NCI-H187 (cell line): ENCODE measurements around the gene CLEC5A.
"Not testable (repeated sequence)": the region's sequence is repeated elsewhere in the genome, so short reads cannot be mapped to it uniquely, and the experiment has no call there.

Experiments
- DNase-seq, 2 experiments: peaks; one replicate each; lab custom pipeline; 2025; lab: John Stamatoyannopoulos, UW

Gene CLEC5A

GRCh38 chr7:141946796-141947195 is at the start of gene CLEC5A:
TSS of gene CLEC5A (minus strand) at chr7:141946974. CDS start at chr7:141946292, 682 bp downstream.
- DNase-seq = no peak

- DNase-seq = no peak
These were observed 46.6 kb upstream of the CLEC5A start for GRCh38 chr7:141993354-141993753.

- DNase-seq = no peak
These were observed 45.9 kb upstream of the CLEC5A start for GRCh38 chr7:141992688-141993087.

- no peak for DNase-seq
These were observed 45.4 kb upstream of the CLEC5A start for GRCh38 chr7:141992156-141992555.

- no peak for DNase-seq
These were observed 44.4 kb upstream of the CLEC5A start for GRCh38 chr7:141991140-141991539.

- DNase-seq = no peak
These were observed 43.4 kb upstream of the CLEC5A start for GRCh38 chr7:141990011-141990725.

GRCh38 chr7:141987803-141988202 is 41.0 kb upstream of the CLEC5A start:
- DNase-seq = not testable (repeated sequence)

- no peak for DNase-seq
These were observed 40.1 kb upstream of the CLEC5A start for GRCh38 chr7:141986923-141987322.

- not testable (repeated sequence) for DNase-seq
These were observed 39.2 kb upstream of the CLEC5A start for GRCh38 chr7:141985926-141986325.

- no peak for DNase-seq
These were observed 32.8 kb upstream of the CLEC5A start for GRCh38 chr7:141979568-141979967.

GRCh38 chr7:141978351-141978750 is 31.6 kb upstream of the CLEC5A start:
- DNase-seq = no peak

- no peak for DNase-seq
These were observed 29.9 kb upstream of the CLEC5A start for GRCh38 chr7:141976524-141977245.

GRCh38 chr7:141975806-141976523 is 29.2 kb upstream of the CLEC5A start:
- peak; percentile 62 to 69 for DNase-seq

GRCh38 chr7:141974831-141975230 is 28.1 kb upstream of the CLEC5A start:
- DNase-seq = no peak

- DNase-seq = no peak
These were observed 26.9 kb upstream of the CLEC5A start, which contains the start of gene TAS2R38 for GRCh38 chr7:141973673-141974072. TSS of gene TAS2R38 (minus strand) at chr7:141973773. CDS start at chr7:141973689, 84 bp downstream.

GRCh38 chr7:141960687-141961422 is 14.1 kb upstream of the CLEC5A start:
- no peak for DNase-seq

GRCh38 chr7:141956084-141956483 is 9.3 kb upstream of the CLEC5A start:
- no peak for DNase-seq

GRCh38 chr7:141954334-141954733 is 7.6 kb upstream of the CLEC5A start:
- DNase-seq = no peak

GRCh38 chr7:141952461-141952860 is 5.7 kb upstream of the CLEC5A start:
- no peak for DNase-seq

GRCh38 chr7:141950806-141951205 is 4.0 kb upstream of the CLEC5A start:
- DNase-seq = no peak

- no peak for DNase-seq
These were observed 3.1 kb upstream of the CLEC5A start for GRCh38 chr7:141949911-141950310.

- no peak for DNase-seq
These were observed 2.7 kb upstream of the CLEC5A start for GRCh38 chr7:141949451-141949850.
